HCT116 (cell line): Measurements from ENCODE around the gene LHX1. TPM values are rescaled to one million over a fixed set of nuclear protein-coding genes. Genes with fewer than 3 reads are reported as not detected.

Experiments
- ATAC-seq: fragments of 200-7000 bp; cut with Tn5 transposase; 2 replicates; pipeline ENCODE4 v1.9.1; 2020; ENCODE audit warnings: mild to moderate bottlenecking, moderate library complexity
- BruUV-seq: library from RNA; stranded (reverse); fragments of 400-500 nt; replicated peaks from 2 replicates; lab custom pipeline; 2021; lab: Mats Ljungman, UMichigan
- CTCF ChIA-PET: fragments of 300-600 bp; sonication (Branson Sonifier 250); formaldehyde crosslinking; loops from one replicate; lab custom pipeline; 2021; ENCODE audit warnings: antibody characterized with exemption; lab: Charles Lee
- POLR2A ChIA-PET: fragments of 300-600, 350-600 bp; sonication (Branson Sonifier 250); formaldehyde crosslinking; loops from one replicate; lab custom pipeline; 2021; ENCODE audit warnings: antibody characterized with exemption; lab: Charles Lee
- RAD21 ChIA-PET, 2 experiments: fragments of 300-600 bp; sonication (Branson Sonifier 250); formaldehyde crosslinking; loops; one replicate each; lab custom pipeline; 2023; ENCODE audit warnings: low total read pairs in 2 of 2; ENCODE audit not compliant: uncharacterized antibody in 2 of 2, unreplicated experiment in 2 of 2, low non-redundant PET in 1 of 2; lab: Charles Lee
- DNase-seq: peaks from one replicate; pipeline ENCODE4 v3.0.0-alpha.2; 2010; ENCODE audit warnings: low read depth, low spot score
- H2AFZ ChIP-seq: fragments of 200-600 bp; shearing (Covaris generic), sonication (generic); 2 replicates; pipeline ENCODE4 v1.6.1; 2017; ENCODE audit warnings: low read depth, mixed run types, mixed read lengths, antibody characterized with exemption, low read length; ENCODE audit not compliant: poor library complexity, severe bottlenecking
- H3K27ac ChIP-seq: 2 replicates; pipeline ENCODE4 v1.5.1; 2012; ENCODE audit warnings: low read depth, low read length
- H3K27me3 ChIP-seq: fragments of 200-600 bp; sonication (generic); 2 replicates; pipeline ENCODE4 v1.6.1; 2016; ENCODE audit warnings: mixed run types, low read length, mixed read lengths; ENCODE audit not compliant: insufficient read depth
- H3K36me3 ChIP-seq, 2 experiments: fragments of 200-500 bp in 1 of 2; fragments of 200-600 bp in 1 of 2; sonication (Bioruptor generic) in 1 of 2; sonication (generic) in 1 of 2; 2 replicates each; pipeline versions ENCODE4 v1.5.1 to v1.6.1; 2014 to 2016; ENCODE audit warnings: low read length in 2 of 2, inconsistent platforms in 1 of 2, mixed read lengths in 1 of 2, mixed run types in 1 of 2; ENCODE audit not compliant: insufficient read depth in 2 of 2, control insufficient read depth in 1 of 2
- H3K4me1 ChIP-seq, 2 experiments: fragments of 200-600 bp in 1 of 2; sonication (generic) in 1 of 2; 2 replicates each; pipeline versions ENCODE4 v1.5.1 to v1.6.1; 2012 to 2017; ENCODE audit warnings: low read length in 2 of 2, inconsistent platforms in 1 of 2, mild to moderate bottlenecking in 1 of 2, mixed read lengths in 1 of 2, mixed run types in 1 of 2, moderate library complexity in 1 of 2; ENCODE audit not compliant: insufficient read depth in 2 of 2, control insufficient read depth in 1 of 2
- H3K4me2 ChIP-seq: fragments of 200-600 bp; sonication (generic); 2 replicates; pipeline ENCODE4 v1.6.1; 2017; ENCODE audit warnings: mixed run types, low read length, mixed read lengths
- H3K4me3 ChIP-seq, 2 experiments: fragments of 200-600 bp in 1 of 2; sonication (generic) in 1 of 2; replicated peaks in 1 of 2; 2 replicates each; pipeline ENCODE4 v1.5.1; 2011 to 2016; ENCODE audit warnings: low read length in 2 of 2, control low read depth in 1 of 2, low read depth in 1 of 2, mild to moderate bottlenecking in 1 of 2, mixed read lengths in 1 of 2, mixed run types in 1 of 2
- H3K79me2 ChIP-seq: fragments of 200-600 bp; sonication (generic); 2 replicates; pipeline ENCODE4 v1.6.1; 2017; ENCODE audit warnings: mild to moderate bottlenecking, mixed run types, low read length, moderate library complexity, mixed read lengths; ENCODE audit not compliant: insufficient read depth
- H3K9ac ChIP-seq: fragments of 200-600 bp; sonication (generic); 2 replicates; pipeline ENCODE4 v1.6.1; 2016; ENCODE audit warnings: low read length, mixed read lengths
- H3K9me2 ChIP-seq: fragments of 200-600 bp; sonication (generic), shearing (Covaris generic); 2 replicates; pipeline ENCODE4 v1.6.1; 2017; ENCODE audit warnings: mixed run types, mild to moderate bottlenecking, moderate library complexity; ENCODE audit not compliant: insufficient read depth
- H3K9me3 ChIP-seq, 2 experiments: fragments of 200-500 bp in 1 of 2; fragments of 200-600 bp in 1 of 2; sonication (Bioruptor generic) in 1 of 2; sonication (generic) in 1 of 2; 2 replicates each; pipeline ENCODE4 v1.6.1; 2014 to 2017; ENCODE audit warnings: low read length in 2 of 2, mixed read lengths in 2 of 2, inconsistent platforms in 1 of 2, low read depth in 1 of 2, mild to moderate bottlenecking in 1 of 2, mixed run types in 1 of 2, moderate library complexity in 1 of 2; ENCODE audit not compliant: control insufficient read depth in 1 of 2, insufficient read depth in 1 of 2
- H4K20me1 ChIP-seq: fragments of 200-600 bp; sonication (generic), shearing (Covaris generic); 2 replicates; pipeline ENCODE4 v1.6.1; 2017; ENCODE audit warnings: mixed run types, mild to moderate bottlenecking, moderate library complexity; ENCODE audit not compliant: insufficient read depth
- CBX3 ChIP-seq: IDR thresholded peaks from 2 replicates; pipeline ENCODE4 v1.6.1; 2012; ENCODE audit warnings: low read depth
- EGR1 ChIP-seq: IDR thresholded peaks from 2 replicates; pipeline ENCODE4 v1.6.1; 2012; ENCODE audit warnings: low read depth
- EZH2 ChIP-seq: fragments of 200-600 bp; sonication (generic); IDR thresholded peaks from 2 replicates; pipeline ENCODE4 v1.6.1; 2017; ENCODE audit warnings: antibody characterized with exemption, mixed run types
- POLR2AphosphoS5 ChIP-seq: IDR thresholded peaks from 2 replicates; pipeline ENCODE4 v1.6.1; 2011; ENCODE audit warnings: mild to moderate bottlenecking, low read depth, low read length, moderate library complexity
- RAD21 ChIP-seq: IDR thresholded peaks from 2 replicates; pipeline ENCODE4 v1.6.1; 2012; ENCODE audit warnings: low read depth, mild to moderate bottlenecking
- SP1 ChIP-seq: IDR thresholded peaks from 2 replicates; pipeline ENCODE4 v1.6.1; 2012; ENCODE audit warnings: low read depth
- SRF ChIP-seq: IDR thresholded peaks from 2 replicates; pipeline ENCODE4 v1.6.1; 2012; ENCODE audit warnings: low read depth
- TCF7L2 ChIP-seq: IDR thresholded peaks from 2 replicates; pipeline ENCODE4 v1.7.0; 2011; ENCODE audit warnings: borderline replicate concordance, inconsistent platforms; ENCODE audit not compliant: insufficient read depth, insufficient read length; ENCODE audit errors: extremely low read depth
- YY1 ChIP-seq: IDR thresholded peaks from 2 replicates; pipeline ENCODE4 v1.6.1; 2011; ENCODE audit warnings: low read length, low read depth, moderate library complexity, mild to moderate bottlenecking; ENCODE audit not compliant: insufficient replicate concordance; ENCODE audit errors: extremely low read depth
- ZNF274 ChIP-seq: fragments of 200-500 bp; sonication (Bioruptor generic); IDR thresholded peaks from 2 replicates; pipeline ENCODE4 v1.6.1; 2014; ENCODE audit warnings: mild to moderate bottlenecking, low read depth, low read length, inconsistent platforms
- intact Hi-C: fragments of 100-400 bp; cut with micrococcal nuclease; formaldehyde crosslinking; loops from 2 replicates; pipeline ENCODE4 v1.10.0; 2022
- total RNA-seq: library from RNA; stranded (reverse); gene quantifications from one replicate; pipeline ENCODE4 v1.2.1, GENCODE V29; 2021; ENCODE audit not compliant: unreplicated experiment
- TF ChIP-seq, protein P1 (sequence below), 3 experiments: fragments of 200-600 bp in 1 of 3; sonication (generic) in 1 of 3; IDR thresholded peaks in 2 of 3; conservative IDR thresholded peaks in 1 of 3; 2 replicates each; pipeline ENCODE4 v1.5.1; 2012 to 2017; ENCODE audit warnings: low read depth in 2 of 3, low read length in 2 of 3, antibody characterized with exemption in 1 of 3, borderline replicate concordance in 1 of 3, control low read depth in 1 of 3, mild to moderate bottlenecking in 1 of 3, mixed read lengths in 1 of 3, mixed run types in 1 of 3, moderate library complexity in 1 of 3; ENCODE audit not compliant: insufficient read depth in 1 of 3
- TF ChIP-seq, protein P2 (sequence below): IDR thresholded peaks from 2 replicates; pipeline ENCODE4 v1.6.1; 2011; ENCODE audit warnings: mild to moderate bottlenecking, low read length, moderate library complexity; ENCODE audit not compliant: insufficient replicate concordance; ENCODE audit errors: extremely low read depth
- TF ChIP-seq, protein P3 (sequence below): IDR thresholded peaks from 2 replicates; pipeline ENCODE4 v1.6.1; 2012

LHX1 gene
- total RNA-seq, 1 experiment from 2014 or later, result 0.44 TPM

DNA sequence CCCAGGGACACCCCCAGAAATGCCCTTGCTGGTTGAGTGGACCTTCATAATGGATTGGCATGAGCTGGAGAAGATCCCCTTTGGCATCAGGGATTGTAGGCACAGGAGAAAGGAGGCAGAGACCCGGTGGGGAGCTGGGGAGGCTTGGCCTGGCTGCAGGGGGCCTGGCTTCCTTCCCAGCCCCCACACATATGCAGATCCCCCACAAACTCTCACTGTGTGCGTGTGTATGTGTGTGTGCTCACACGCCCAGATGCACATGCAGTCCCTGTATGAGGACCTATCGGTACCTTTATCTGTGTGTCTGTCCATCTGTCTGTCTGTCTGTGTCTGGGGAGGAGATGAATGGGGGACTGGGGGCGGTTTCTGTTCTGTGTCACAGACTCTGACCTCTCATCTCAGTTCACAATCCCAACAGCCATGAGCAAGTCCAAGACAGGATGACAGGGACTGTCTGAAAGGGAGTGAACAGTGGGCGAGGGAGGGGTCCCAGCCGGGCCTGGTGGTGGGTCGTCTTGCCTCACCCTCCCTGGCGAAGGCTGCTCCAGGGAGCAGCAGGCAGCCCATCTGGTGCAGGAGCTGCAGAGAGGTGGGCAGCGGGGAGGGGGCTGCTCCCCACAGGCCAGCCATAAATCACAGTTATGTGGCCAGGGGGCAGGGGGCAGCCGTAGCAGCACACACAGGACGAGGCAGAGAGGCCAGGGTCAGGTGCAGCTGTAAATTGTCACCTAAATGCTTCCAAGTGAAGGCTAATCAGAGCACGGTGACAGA, 46.7 kb upstream of the LHX1 start:
- no peaks in the 10 kb centered on the region for H3K9me3 ChIP-seq
- POLR2A ChIA-PET, result no interaction called here
- CTCF ChIA-PET, result no interaction called here
- H3K9me2 ChIP-seq, result no peaks in the 10 kb centered on the region
- H3K27ac ChIP-seq, result no peak overlapping the region
- DNase-seq, result no peak
- no peaks in the 10 kb centered on the region; a peak in 1 of 4 replicates for H3K4me1 ChIP-seq
- H3K36me3 ChIP-seq, result no peaks in the 10 kb centered on the region
- no peak overlapping the region for H3K4me2 ChIP-seq
- no peak overlapping the region for H3K4me3 ChIP-seq
- no peaks in the 10 kb centered on the region for H3K79me2 ChIP-seq
- H3K9ac ChIP-seq, result no peak overlapping the region
- no peaks in the 10 kb centered on the region for H4K20me1 ChIP-seq
- RAD21 ChIA-PET, result no interaction called here
- intact Hi-C loops, result no loop called here
- no TSS peak for BruUV-seq
- no peaks in the 10 kb centered on the region for H3K27me3 ChIP-seq
- ATAC-seq, result no peak
- TF ChIP-seq ZNF274, result no peak
- no peak for TF ChIP-seq YY1
- no peak for TF ChIP-seq SP1
- TF ChIP-seq, protein P1, sequence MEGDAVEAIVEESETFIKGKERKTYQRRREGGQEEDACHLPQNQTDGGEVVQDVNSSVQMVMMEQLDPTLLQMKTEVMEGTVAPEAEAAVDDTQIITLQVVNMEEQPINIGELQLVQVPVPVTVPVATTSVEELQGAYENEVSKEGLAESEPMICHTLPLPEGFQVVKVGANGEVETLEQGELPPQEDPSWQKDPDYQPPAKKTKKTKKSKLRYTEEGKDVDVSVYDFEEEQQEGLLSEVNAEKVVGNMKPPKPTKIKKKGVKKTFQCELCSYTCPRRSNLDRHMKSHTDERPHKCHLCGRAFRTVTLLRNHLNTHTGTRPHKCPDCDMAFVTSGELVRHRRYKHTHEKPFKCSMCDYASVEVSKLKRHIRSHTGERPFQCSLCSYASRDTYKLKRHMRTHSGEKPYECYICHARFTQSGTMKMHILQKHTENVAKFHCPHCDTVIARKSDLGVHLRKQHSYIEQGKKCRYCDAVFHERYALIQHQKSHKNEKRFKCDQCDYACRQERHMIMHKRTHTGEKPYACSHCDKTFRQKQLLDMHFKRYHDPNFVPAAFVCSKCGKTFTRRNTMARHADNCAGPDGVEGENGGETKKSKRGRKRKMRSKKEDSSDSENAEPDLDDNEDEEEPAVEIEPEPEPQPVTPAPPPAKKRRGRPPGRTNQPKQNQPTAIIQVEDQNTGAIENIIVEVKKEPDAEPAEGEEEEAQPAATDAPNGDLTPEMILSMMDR (IDR thresholded peaks at IDR 0.05 in 2 of 3, conservative IDR thresholded peaks at IDR 0.05 in 1 of 3; ENCODE audit: borderline replicate concordance in 1 of 3, insufficient read depth in 1 of 3, low read depth in 2 of 3, low read length in 2 of 3), result no peak
- no peak for TF ChIP-seq EZH2
- no peak for TF ChIP-seq RAD21
- TF ChIP-seq POLR2AphosphoS5, result no peak
- TF ChIP-seq TCF7L2, result no peak
- TF ChIP-seq, protein P2, sequence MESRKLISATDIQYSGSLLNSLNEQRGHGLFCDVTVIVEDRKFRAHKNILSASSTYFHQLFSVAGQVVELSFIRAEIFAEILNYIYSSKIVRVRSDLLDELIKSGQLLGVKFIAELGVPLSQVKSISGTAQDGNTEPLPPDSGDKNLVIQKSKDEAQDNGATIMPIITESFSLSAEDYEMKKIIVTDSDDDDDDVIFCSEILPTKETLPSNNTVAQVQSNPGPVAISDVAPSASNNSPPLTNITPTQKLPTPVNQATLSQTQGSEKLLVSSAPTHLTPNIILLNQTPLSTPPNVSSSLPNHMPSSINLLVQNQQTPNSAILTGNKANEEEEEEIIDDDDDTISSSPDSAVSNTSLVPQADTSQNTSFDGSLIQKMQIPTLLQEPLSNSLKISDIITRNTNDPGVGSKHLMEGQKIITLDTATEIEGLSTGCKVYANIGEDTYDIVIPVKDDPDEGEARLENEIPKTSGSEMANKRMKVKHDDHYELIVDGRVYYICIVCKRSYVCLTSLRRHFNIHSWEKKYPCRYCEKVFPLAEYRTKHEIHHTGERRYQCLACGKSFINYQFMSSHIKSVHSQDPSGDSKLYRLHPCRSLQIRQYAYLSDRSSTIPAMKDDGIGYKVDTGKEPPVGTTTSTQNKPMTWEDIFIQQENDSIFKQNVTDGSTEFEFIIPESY, result no peak
- TF ChIP-seq, protein P3, sequence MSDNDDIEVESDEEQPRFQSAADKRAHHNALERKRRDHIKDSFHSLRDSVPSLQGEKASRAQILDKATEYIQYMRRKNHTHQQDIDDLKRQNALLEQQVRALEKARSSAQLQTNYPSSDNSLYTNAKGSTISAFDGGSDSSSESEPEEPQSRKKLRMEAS, result no peak
- TF ChIP-seq SRF, result no peak
- no peak for TF ChIP-seq EGR1
- TF ChIP-seq CBX3, result no peak
- H2AFZ ChIP-seq, result no peak overlapping the region
